ENCODE results near the gene DDHD1. TPM values are rescaled to one million over a fixed set of nuclear protein-coding genes. Genes with fewer than 3 reads are reported as not detected.

The DDHD1 gene
- polyA plus RNA-seq, 2 of the 4 experiments (the other 2 are of a cell fraction) = 6.2 to 12.3 TPM

DNA sequence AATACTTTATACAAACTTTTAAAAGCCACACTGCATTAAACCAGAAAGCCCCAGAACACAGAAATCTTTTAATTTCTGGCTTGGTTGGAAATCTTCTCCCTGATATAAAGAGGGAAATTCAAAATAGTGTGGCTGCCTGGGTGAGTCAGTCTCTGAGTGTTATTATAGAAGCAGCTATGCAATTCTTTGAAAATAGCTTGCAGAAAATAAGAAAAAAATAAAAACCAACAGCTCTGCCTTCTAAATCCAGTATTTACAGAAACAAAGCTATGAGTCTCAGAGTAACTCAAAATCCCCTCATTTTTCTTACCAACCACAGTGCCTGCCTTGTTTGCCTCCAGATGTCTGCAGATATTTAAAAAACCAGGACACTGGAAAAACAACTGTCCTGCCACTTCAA, 133.7 kb downstream of the DDHD1 start:
- no peak overlapping the region for H3K27ac ChIP-seq
- H3K4me3 ChIP-seq = no peak overlapping the region
- POLR2A ChIA-PET = no interaction called here
- ATAC-seq (no peak), FAIRE-seq (no peak), DNase-seq (ENCODE audit: low read depth in 1 of 2, low spot score in 1 of 2) (no peak)
- no peaks in the 10 kb centered on the region for H3K4me1 ChIP-seq
- H3K9me3 ChIP-seq = no peaks in the 10 kb centered on the region
- TF ChIP-seq ZNF302 (CRISPR knock-in tag; IDR thresholded peaks at IDR 0.05) (no peak), MAZ (IDR thresholded peaks at IDR 0.05; ENCODE audit: borderline replicate concordance, low read depth, low read length) (no peak), FOSB (CRISPR knock-in tag; IDR thresholded peaks at IDR 0.05) (no peak)
- CTCF ChIA-PET = no interaction called here
- no peak overlapping the region for H3K4me2 ChIP-seq

DNA sequence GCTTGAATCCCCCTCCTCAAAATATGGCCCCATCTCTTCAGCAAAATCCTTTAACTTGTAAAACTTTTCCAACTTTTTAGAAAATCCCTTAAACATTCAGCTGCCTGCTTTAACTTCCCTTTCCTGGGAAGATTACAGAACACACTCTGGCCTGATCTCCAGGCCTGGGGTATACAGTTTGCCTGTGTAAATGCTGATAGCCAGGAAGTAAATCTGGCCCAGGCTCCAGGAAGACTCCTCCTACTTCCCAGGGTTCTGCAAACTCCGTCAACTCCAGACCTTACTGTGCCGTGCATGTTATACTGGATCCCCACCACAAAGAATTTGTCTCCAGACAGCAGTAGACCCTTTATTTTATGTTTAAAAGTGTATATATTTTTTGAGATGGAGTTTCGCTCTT, 135.3 kb downstream of the DDHD1 start:
- no peak overlapping the region for H3K4me2 ChIP-seq
- WGBS (ENCODE audit: missing lambda C conversion rate) = 94% methylated on average over 3 of the region's 3 CpGs
- CTCF ChIA-PET = no interaction called here
- DNase-seq (ENCODE audit: low read depth in 1 of 2, low spot score in 1 of 2) (no peak), ATAC-seq (no peak), FAIRE-seq (no peak)
- H3K27ac ChIP-seq = no peak overlapping the region
- no peaks in the 10 kb centered on the region for H3K4me1 ChIP-seq
- TF ChIP-seq ZSCAN20 (CRISPR knock-in tag; IDR thresholded peaks at IDR 0.05) (no peak), JUNB (IDR thresholded peaks at IDR 0.05) (no peak), EHF (CRISPR knock-in tag; IDR thresholded peaks at IDR 0.05) (no peak), CBX8 (IDR thresholded peaks at IDR 0.05) (no peak), PHF8 (IDR thresholded peaks at IDR 0.05; ENCODE audit: borderline replicate concordance, low read depth) (no peak), TP53 (CRISPR knock-in tag; IDR thresholded peaks at IDR 0.05) (no peak)
- H3K4me3 ChIP-seq = no peak overlapping the region
- no peaks in the 10 kb centered on the region for H3K9me3 ChIP-seq
- POLR2A ChIA-PET = no interaction called here

DNA sequence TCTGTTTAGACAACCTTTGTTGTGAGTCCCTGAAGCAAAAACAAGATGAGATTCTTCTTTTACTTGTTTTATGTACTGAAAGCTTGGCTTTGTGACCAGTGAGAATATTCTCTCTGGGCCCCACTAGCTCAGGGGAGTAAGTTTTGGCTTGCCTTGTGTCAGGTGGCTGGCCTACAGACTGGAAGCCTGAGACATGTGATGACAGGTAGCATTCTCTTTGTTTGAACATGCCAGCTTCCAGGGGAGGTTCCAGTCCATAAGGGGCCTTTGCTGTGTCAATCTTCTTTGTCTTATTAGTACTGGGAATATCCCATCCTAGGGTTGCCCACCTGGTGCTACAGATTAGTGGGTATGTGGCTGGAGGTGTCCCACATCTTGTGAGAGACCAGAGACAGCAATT, 136.2 kb downstream of the DDHD1 start:
- H3K27ac ChIP-seq = no peak overlapping the region
- H3K4me3 ChIP-seq = no peak overlapping the region
- CTCF ChIA-PET = no interaction called here
- no peaks in the 10 kb centered on the region for H3K9me3 ChIP-seq
- peaks cover under 1% of the 10 kb centered on the region; the same call in 1 of the 3 replicates for H3K4me1 ChIP-seq
- ATAC-seq (no peak), FAIRE-seq (no peak), DNase-seq (ENCODE audit: low read depth in 1 of 2, low spot score in 1 of 2) (no peak)
- TF ChIP-seq POLR2A (IDR thresholded peaks at IDR 0.05; ENCODE audit: low read length) (no peak), ZNF302 (CRISPR knock-in tag; IDR thresholded peaks at IDR 0.05) (no peak), HOXB13 (CRISPR knock-in tag; IDR thresholded peaks at IDR 0.05; ENCODE audit: low read depth) (no peak), CEBPB (IDR thresholded peaks at IDR 0.05) (no peak), TP53 (CRISPR knock-in tag; IDR thresholded peaks at IDR 0.05) (no peak), FOSB (CRISPR knock-in tag; IDR thresholded peaks at IDR 0.05) (no peak), CBX2 (IDR thresholded peaks at IDR 0.05; ENCODE audit: borderline replicate concordance, low read depth) (no peak), TFCP2L1 (CRISPR knock-in tag; IDR thresholded peaks at IDR 0.05) (no peak), ZC3H11A (IDR thresholded peaks at IDR 0.05) (no peak), MAFK (IDR thresholded peaks at IDR 0.05; ENCODE audit: partially characterized antibody) (no peak), EHF (CRISPR knock-in tag; IDR thresholded peaks at IDR 0.05) (no peak), RCOR1 (IDR thresholded peaks at IDR 0.05; ENCODE audit: low read depth, low read length) (no peak), HEYL (CRISPR knock-in tag; IDR thresholded peaks at IDR 0.05) (no peak), JUN (IDR thresholded peaks at IDR 0.05) (no peak), EHMT2 (IDR thresholded peaks at IDR 0.05; ENCODE audit: low read depth) (no peak), RFX5 (IDR thresholded peaks at IDR 0.05) (no peak), NFE2L2 (conservative IDR thresholded peaks at IDR 0.05; ENCODE audit: low read length) (no peak)
- TF ChIP-seq, protein P1, sequence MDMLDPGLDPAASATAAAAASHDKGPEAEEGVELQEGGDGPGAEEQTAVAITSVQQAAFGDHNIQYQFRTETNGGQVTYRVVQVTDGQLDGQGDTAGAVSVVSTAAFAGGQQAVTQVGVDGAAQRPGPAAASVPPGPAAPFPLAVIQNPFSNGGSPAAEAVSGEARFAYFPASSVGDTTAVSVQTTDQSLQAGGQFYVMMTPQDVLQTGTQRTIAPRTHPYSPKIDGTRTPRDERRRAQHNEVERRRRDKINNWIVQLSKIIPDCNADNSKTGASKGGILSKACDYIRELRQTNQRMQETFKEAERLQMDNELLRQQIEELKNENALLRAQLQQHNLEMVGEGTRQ (IDR thresholded peaks at IDR 0.05) = no peak
- TF ChIP-seq, protein P2, sequence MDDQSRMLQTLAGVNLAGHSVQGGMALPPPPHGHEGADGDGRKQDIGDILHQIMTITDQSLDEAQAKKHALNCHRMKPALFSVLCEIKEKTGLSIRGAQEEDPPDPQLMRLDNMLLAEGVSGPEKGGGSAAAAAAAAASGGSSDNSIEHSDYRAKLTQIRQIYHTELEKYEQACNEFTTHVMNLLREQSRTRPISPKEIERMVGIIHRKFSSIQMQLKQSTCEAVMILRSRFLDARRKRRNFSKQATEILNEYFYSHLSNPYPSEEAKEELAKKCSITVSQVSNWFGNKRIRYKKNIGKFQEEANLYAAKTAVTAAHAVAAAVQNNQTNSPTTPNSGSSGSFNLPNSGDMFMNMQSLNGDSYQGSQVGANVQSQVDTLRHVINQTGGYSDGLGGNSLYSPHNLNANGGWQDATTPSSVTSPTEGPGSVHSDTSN (IDR thresholded peaks at IDR 0.05) = no peak
- TF ChIP-seq, protein P3, sequence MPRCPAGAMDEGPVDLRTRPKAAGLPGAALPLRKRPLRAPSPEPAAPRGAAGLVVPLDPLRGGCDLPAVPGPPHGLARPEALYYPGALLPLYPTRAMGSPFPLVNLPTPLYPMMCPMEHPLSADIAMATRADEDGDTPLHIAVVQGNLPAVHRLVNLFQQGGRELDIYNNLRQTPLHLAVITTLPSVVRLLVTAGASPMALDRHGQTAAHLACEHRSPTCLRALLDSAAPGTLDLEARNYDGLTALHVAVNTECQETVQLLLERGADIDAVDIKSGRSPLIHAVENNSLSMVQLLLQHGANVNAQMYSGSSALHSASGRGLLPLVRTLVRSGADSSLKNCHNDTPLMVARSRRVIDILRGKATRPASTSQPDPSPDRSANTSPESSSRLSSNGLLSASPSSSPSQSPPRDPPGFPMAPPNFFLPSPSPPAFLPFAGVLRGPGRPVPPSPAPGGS (IDR thresholded peaks at IDR 0.05) = no peak
- POLR2A ChIA-PET = no interaction called here
- no peak overlapping the region for H3K4me2 ChIP-seq

Data from A549 (cell line).